ENCODE measurements around the gene LTB4R. TPM values are rescaled to one million over a fixed set of nuclear protein-coding genes. Genes with fewer than 3 reads are reported as not detected.

LTB4R gene
- total RNA-seq, 1 experiment from 2014 or later, result 29.6 TPM

GRCh38 chr14:24291446-24292117, 19.7 kb upstream of the LTB4R start:
- Histone ChIP-seq H3K4me3 (ENCODE audit: low read length) (no peak overlapping the region), H3K9me2 (replicated peaks; ENCODE audit: insufficient read depth, low read length) (no peaks in the 10 kb centered on the region), H4K20me1 (ENCODE audit: insufficient read depth, low read depth, low read length) (no peaks in the 10 kb centered on the region), H3K4me1 (ENCODE audit: low read length) (no peaks in the 10 kb centered on the region), H3K27me3 (ENCODE audit: low read length) (no peaks in the 10 kb centered on the region), H3K27ac (ENCODE audit: low read length) (no peak overlapping the region), H3K79me2 (ENCODE audit: low read length) (peaks cover 11% of the 10 kb centered on the region; the same call in 1 of the 2 replicates), H2AFZ (ENCODE audit: low read length) (no peak overlapping the region), H3K36me3 (ENCODE audit: insufficient read depth, low read length) (peaks cover 25% of the 10 kb centered on the region; the same call in 1 of the 2 replicates), H3K9ac (ENCODE audit: low read length) (no peak overlapping the region), H3K9me3 (ENCODE audit: low read length) (no peaks in the 10 kb centered on the region), H3K4me2 (ENCODE audit: low read depth, low read length, poor library complexity, severe bottlenecking) (no peak overlapping the region)
- no peak for DNase-seq

GRCh38 chr14:24292118-24292807, 19.0 kb upstream of the LTB4R start:
- Histone ChIP-seq H3K27me3 (ENCODE audit: low read length) (no peaks in the 10 kb centered on the region), H2AFZ (ENCODE audit: low read length) (no peak overlapping the region), H3K4me3 (ENCODE audit: low read length) (no peak overlapping the region), H3K4me2 (ENCODE audit: low read depth, low read length, poor library complexity, severe bottlenecking) (no peak overlapping the region), H3K27ac (ENCODE audit: low read length) (no peak overlapping the region), H3K9me3 (ENCODE audit: low read length) (no peaks in the 10 kb centered on the region), H3K9ac (ENCODE audit: low read length) (no peak overlapping the region), H3K9me2 (replicated peaks; ENCODE audit: insufficient read depth, low read length) (no peaks in the 10 kb centered on the region), H4K20me1 (ENCODE audit: insufficient read depth, low read depth, low read length) (no peaks in the 10 kb centered on the region), H3K79me2 (ENCODE audit: low read length) (peaks cover 11% of the 10 kb centered on the region; the same call in 1 of the 2 replicates), H3K4me1 (ENCODE audit: low read length) (peaks cover 3% of the 10 kb centered on the region), H3K36me3 (ENCODE audit: insufficient read depth, low read length) (peaks cover 25% of the 10 kb centered on the region; the same call in 1 of the 2 replicates)
- DNase-seq, result no peak

GRCh38 chr14:24293525-24293924, 17.8 kb upstream of the LTB4R start:
- Histone ChIP-seq H3K4me1 (ENCODE audit: low read length) (peaks cover 14% of the 10 kb centered on the region), H3K27me3 (ENCODE audit: low read length) (no peaks in the 10 kb centered on the region), H2AFZ (ENCODE audit: low read length) (no peak overlapping the region), H3K4me2 (ENCODE audit: low read depth, low read length, poor library complexity, severe bottlenecking) (no peak overlapping the region), H3K9ac (ENCODE audit: low read length) (no peak overlapping the region), H3K9me3 (ENCODE audit: low read length) (no peaks in the 10 kb centered on the region), H3K4me3 (ENCODE audit: low read length) (no peak overlapping the region), H3K9me2 (replicated peaks; ENCODE audit: insufficient read depth, low read length) (no peaks in the 10 kb centered on the region), H3K27ac (ENCODE audit: low read length) (no peak overlapping the region), H4K20me1 (ENCODE audit: insufficient read depth, low read depth, low read length) (no peaks in the 10 kb centered on the region), H3K79me2 (ENCODE audit: low read length) (peaks cover 9% of the 10 kb centered on the region), H3K36me3 (ENCODE audit: insufficient read depth, low read length) (peaks cover 25% of the 10 kb centered on the region; the same call in 1 of the 2 replicates)
- DNase-seq, result no peak

GRCh38 chr14:24296341-24297157, 14.8 kb upstream of the LTB4R start:
- no peaks in the 10 kb centered on the region for H3K27me3 ChIP-seq (ENCODE audit: low read length)
- peaks cover 16% of the 10 kb centered on the region; the same call in 1 of the 2 replicates for H3K36me3 ChIP-seq (ENCODE audit: insufficient read depth, low read length)
- no peaks in the 10 kb centered on the region for H3K9me3 ChIP-seq (ENCODE audit: low read length)
- DNase-seq, result peak; percentile 93
- no peak overlapping the region for H3K9ac ChIP-seq (ENCODE audit: low read length)
- peaks cover 31% of the 10 kb centered on the region for H3K79me2 ChIP-seq (ENCODE audit: low read length)
- no peak overlapping the region for H3K4me3 ChIP-seq (ENCODE audit: low read length)
- peaks cover 33% of the 10 kb centered on the region for H3K4me1 ChIP-seq (ENCODE audit: low read length)
- no peak overlapping the region for H3K27ac ChIP-seq (ENCODE audit: low read length)
- no peaks in the 10 kb centered on the region for H3K9me2 ChIP-seq (replicated peaks; ENCODE audit: insufficient read depth, low read length)
- no peak overlapping the region for H3K4me2 ChIP-seq (ENCODE audit: low read depth, low read length, poor library complexity, severe bottlenecking)
- H2AFZ ChIP-seq (ENCODE audit: low read length), result no peak overlapping the region
- peaks cover 9% of the 10 kb centered on the region; the same call in 1 of the 2 replicates for H4K20me1 ChIP-seq (ENCODE audit: insufficient read depth, low read depth, low read length)

GRCh38 chr14:24297190-24297964, 13.9 kb upstream of the LTB4R start:
- Histone ChIP-seq H4K20me1 (ENCODE audit: insufficient read depth, low read depth, low read length) (peaks cover 9% of the 10 kb centered on the region; the same call in 1 of the 2 replicates), H3K4me1 (ENCODE audit: low read length) (peaks cover 34% of the 10 kb centered on the region), H2AFZ (ENCODE audit: low read length) (no peak overlapping the region), H3K36me3 (ENCODE audit: insufficient read depth, low read length) (peaks cover 24% of the 10 kb centered on the region), H3K4me2 (ENCODE audit: low read depth, low read length, poor library complexity, severe bottlenecking) (no peak overlapping the region), H3K9me3 (ENCODE audit: low read length) (no peaks in the 10 kb centered on the region), H3K9me2 (replicated peaks; ENCODE audit: insufficient read depth, low read length) (no peaks in the 10 kb centered on the region), H3K79me2 (ENCODE audit: low read length) (peaks cover 39% of the 10 kb centered on the region), H3K9ac (ENCODE audit: low read length) (peak overlapping the region; percentile 5; the same call in 1 of the 2 replicates), H3K4me3 (ENCODE audit: low read length) (no peak overlapping the region), H3K27me3 (ENCODE audit: low read length) (no peaks in the 10 kb centered on the region), H3K27ac (ENCODE audit: low read length) (no peak overlapping the region)
- no peak for DNase-seq

- Histone ChIP-seq H3K9ac (ENCODE audit: low read length) (peak overlapping the region; percentile 82), H3K4me1 (ENCODE audit: low read length) (peaks cover 34% of the 10 kb centered on the region), H2AFZ (ENCODE audit: low read length) (peak overlapping the region; percentile 79; the same call in 1 of the 2 replicates)
Observed at GRCh38 chr14:24298892-24299254, 12.4 kb upstream of the LTB4R start.

GRCh38 chr14:24299255-24300191, 11.8 kb upstream of the LTB4R start, which contains the start of the genes DHRS1 and NOP9:
Gene DHRS1 (minus strand): TSS chr14:24299780. CDS start chr14:24299106, 674 bp downstream.
Gene NOP9 (plus strand): TSS chr14:24299850. CDS start chr14:24299955, 105 bp downstream.
- H3K36me3 ChIP-seq (ENCODE audit: insufficient read depth, low read length), result peaks cover 37% of the 10 kb centered on the region
- H3K9ac ChIP-seq (ENCODE audit: low read length), result peak within 1 kb of the TSS; percentile 82
- peak within 1 kb of the TSS; percentile 94 for H3K4me2 ChIP-seq (ENCODE audit: low read depth, low read length, poor library complexity, severe bottlenecking)
- H3K9me3 ChIP-seq (ENCODE audit: low read length), result no peaks in the 10 kb centered on the region
- H3K27ac ChIP-seq (ENCODE audit: low read length), result no peak within 1 kb of the TSS
- H3K27me3 ChIP-seq (ENCODE audit: low read length), result no peaks in the 10 kb centered on the region
- peaks cover 34% of the 10 kb centered on the region for H3K4me1 ChIP-seq (ENCODE audit: low read length)
- peaks cover 42% of the 10 kb centered on the region for H3K79me2 ChIP-seq (ENCODE audit: low read length)
- peak; percentile 99 for DNase-seq
- peak within 1 kb of the TSS; percentile 79 for H2AFZ ChIP-seq (ENCODE audit: low read length)
- H3K9me2 ChIP-seq (replicated peaks; ENCODE audit: insufficient read depth, low read length), result no peaks in the 10 kb centered on the region
- H4K20me1 ChIP-seq (ENCODE audit: insufficient read depth, low read depth, low read length), result peaks cover 9% of the 10 kb centered on the region; the same call in 1 of the 2 replicates
- H3K4me3 ChIP-seq (ENCODE audit: low read length), result peak within 1 kb of the TSS; percentile 84

More at GRCh38 chr14:24298892-24299254, 12.4 kb upstream of the LTB4R start:
- Histone ChIP-seq H3K4me3 (ENCODE audit: low read length) (peak overlapping the region; percentile 84), H4K20me1 (ENCODE audit: insufficient read depth, low read depth, low read length) (peaks cover 9% of the 10 kb centered on the region; the same call in 1 of the 2 replicates), H3K9me2 (replicated peaks; ENCODE audit: insufficient read depth, low read length) (no peaks in the 10 kb centered on the region), H3K79me2 (ENCODE audit: low read length) (peaks cover 42% of the 10 kb centered on the region), H3K4me2 (ENCODE audit: low read depth, low read length, poor library complexity, severe bottlenecking) (peak overlapping the region; percentile 94), H3K27ac (ENCODE audit: low read length) (no peak overlapping the region), H3K9me3 (ENCODE audit: low read length) (no peaks in the 10 kb centered on the region), H3K36me3 (ENCODE audit: insufficient read depth, low read length) (peaks cover 32% of the 10 kb centered on the region), H3K27me3 (ENCODE audit: low read length) (no peaks in the 10 kb centered on the region)
- peak; percentile 59 for DNase-seq

Measured in Karpas-422 (cell line).